IgD-negative memory B cell (primary cell): ENCODE results near the gene LTBP1. TPM values are rescaled to one million over a fixed set of nuclear protein-coding genes. Genes with fewer than 3 reads are reported as not detected.

Source experiments
- H3K27ac Mint-ChIP-seq, 3 donors: one replicate each; pipeline ENCODE4 v1.8.0; 2020 to 2022; ENCODE audit warnings: mild to moderate bottlenecking in 3 of 3, mixed read lengths in 3 of 3, moderate library complexity in 1 of 3
- H3K27me3 Mint-ChIP-seq: one replicate; pipeline ENCODE4 v1.8.0; 2021; ENCODE audit warnings: mixed read lengths
- H3K36me3 Mint-ChIP-seq: one replicate; pipeline ENCODE4 v1.8.0; 2020; ENCODE audit warnings: mild to moderate bottlenecking, mixed read lengths
- H3K4me1 Mint-ChIP-seq, 3 donors: one replicate each; pipeline ENCODE4 v1.8.0; 2020 to 2022; ENCODE audit warnings: mixed read lengths in 3 of 3, mild to moderate bottlenecking in 1 of 3
- H3K4me3 Mint-ChIP-seq, 4 donors: one replicate each; pipeline ENCODE4 v1.8.0; 2020 to 2022; ENCODE audit warnings: mild to moderate bottlenecking in 4 of 4, mixed read lengths in 4 of 4, moderate library complexity in 3 of 4
- H3K9me3 Mint-ChIP-seq, 3 donors: one replicate each; pipeline ENCODE4 v1.8.0; 2020 to 2021; ENCODE audit warnings: mixed read lengths in 3 of 3, mild to moderate bottlenecking in 1 of 3
- polyA plus RNA-seq: library from polyadenylated mRNA; unstranded; fragments of 300-500 nt; fragmentation: Illumina TruSeq; gene quantifications from one replicate; pipeline ENCODE4 v1.2.3, GENCODE V29; 2021

The LTBP1 gene
- polyA plus RNA-seq, 1 donor from 2014 or later, result not detected

DNA sequence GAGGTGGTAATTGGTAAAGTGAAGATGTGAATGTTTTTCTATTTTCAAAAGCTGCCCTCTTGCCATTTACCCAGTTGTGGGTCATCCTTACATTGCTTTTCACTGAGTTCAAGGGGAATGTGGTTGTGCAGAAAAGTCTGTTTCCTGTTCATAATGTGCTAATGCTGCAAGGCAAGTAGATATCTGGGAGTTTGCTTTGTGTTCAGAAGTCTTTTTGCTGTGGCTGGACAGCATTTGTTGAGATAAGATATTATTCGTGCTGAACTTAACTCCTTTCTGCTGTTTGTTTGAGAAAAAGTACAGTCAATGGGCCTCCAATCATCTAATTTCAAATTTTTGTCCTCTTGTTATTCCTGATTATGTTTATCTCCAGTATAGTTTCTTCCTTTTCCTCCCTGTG, 263.2 kb downstream of the LTBP1 start:
- H3K4me1 Mint-ChIP-seq, result peaks cover 4 to 14% (median 5%) of the 10 kb centered on the region in 3 donors
- no peaks in the 10 kb centered on the region for H3K9me3 Mint-ChIP-seq
- peaks cover 27% of the 10 kb centered on the region for H3K27me3 Mint-ChIP-seq
- no peaks in the 10 kb centered on the region for H3K36me3 Mint-ChIP-seq
- no peak overlapping the region for H3K4me3 Mint-ChIP-seq
- no peak overlapping the region for H3K27ac Mint-ChIP-seq

DNA sequence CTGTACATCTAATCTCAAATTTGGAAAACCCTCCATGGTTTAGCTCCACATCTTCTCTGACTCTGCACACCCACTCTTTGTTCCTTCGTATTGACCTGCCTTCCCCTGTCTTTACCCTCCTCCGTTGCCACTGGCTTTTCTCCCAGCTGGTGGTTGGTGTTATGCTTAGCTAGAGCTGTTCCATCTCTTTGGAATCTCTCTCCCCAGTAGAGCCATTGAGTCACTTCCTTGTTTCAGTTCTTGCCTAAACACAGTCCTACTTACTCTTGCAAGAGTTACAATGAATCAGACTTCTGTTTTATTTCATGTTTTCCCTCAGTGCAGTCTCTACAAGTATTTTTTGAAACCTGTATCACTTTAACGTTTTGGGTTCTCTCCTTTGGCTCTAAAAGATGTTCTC, 263.9 kb downstream of the LTBP1 start:
- Mint-ChIP-seq H3K27me3 (peaks cover 25% of the 10 kb centered on the region), H3K4me1 (peaks cover 3 to 13% (median 4%) of the 10 kb centered on the region in 3 donors), H3K27ac (no peak overlapping the region), H3K9me3 (no peaks in the 10 kb centered on the region), H3K4me3 (no peak overlapping the region), H3K36me3 (no peaks in the 10 kb centered on the region)

DNA sequence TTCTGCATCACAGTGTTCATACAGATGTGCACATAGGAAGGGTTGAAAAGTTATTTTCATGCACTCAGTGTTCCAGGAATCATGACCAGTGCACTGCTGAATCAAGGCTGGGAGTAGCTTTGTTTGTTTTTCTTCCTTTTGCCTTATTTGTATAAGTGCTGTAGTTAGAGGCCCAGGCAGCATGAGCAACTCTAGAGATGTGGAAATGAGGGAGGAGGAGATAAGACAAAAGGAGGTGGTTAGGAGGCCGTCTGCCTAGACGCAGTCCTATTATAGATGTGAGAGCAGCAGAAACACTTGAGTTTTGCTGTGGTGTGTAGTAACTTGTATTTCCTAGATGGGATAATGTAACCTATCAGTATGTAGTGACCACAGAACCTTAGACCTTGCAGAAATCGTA, 265.4 kb downstream of the LTBP1 start:
- peak overlapping the region in 1 of 4 donors; percentile 49 for H3K4me3 Mint-ChIP-seq
- H3K9me3 Mint-ChIP-seq, result peaks cover 0 to 2% (median 0%) of the 10 kb centered on the region in 3 donors
- peaks cover 0 to 8% (median 2%) of the 10 kb centered on the region in 3 donors for H3K4me1 Mint-ChIP-seq
- H3K27ac Mint-ChIP-seq, result no peak overlapping the region
- H3K27me3 Mint-ChIP-seq, result peaks cover 23% of the 10 kb centered on the region
- no peaks in the 10 kb centered on the region for H3K36me3 Mint-ChIP-seq

- Mint-ChIP-seq H3K36me3 (no peaks in the 10 kb centered on the region), H3K27me3 (peaks cover 22% of the 10 kb centered on the region), H3K9me3 (peaks cover 0 to 2% (median 0%) of the 10 kb centered on the region in 3 donors), H3K4me1 (peaks cover 0 to 8% (median 2%) of the 10 kb centered on the region in 3 donors), H3K27ac (no peak overlapping the region), H3K4me3 (no peak overlapping the region)
These were observed 266.5 kb downstream of the LTBP1 start for GRCh38 chr2:33213244-33213643.

GRCh38 chr2:33213648-33214047, 266.9 kb downstream of the LTBP1 start:
- H3K4me1 Mint-ChIP-seq, result peaks cover 0 to 7% (median 2%) of the 10 kb centered on the region in 3 donors
- peaks cover 0 to 2% (median 0%) of the 10 kb centered on the region in 3 donors for H3K9me3 Mint-ChIP-seq
- H3K36me3 Mint-ChIP-seq, result no peaks in the 10 kb centered on the region
- no peak overlapping the region for H3K27ac Mint-ChIP-seq
- peaks cover 18% of the 10 kb centered on the region for H3K27me3 Mint-ChIP-seq
- no peak overlapping the region for H3K4me3 Mint-ChIP-seq

DNA sequence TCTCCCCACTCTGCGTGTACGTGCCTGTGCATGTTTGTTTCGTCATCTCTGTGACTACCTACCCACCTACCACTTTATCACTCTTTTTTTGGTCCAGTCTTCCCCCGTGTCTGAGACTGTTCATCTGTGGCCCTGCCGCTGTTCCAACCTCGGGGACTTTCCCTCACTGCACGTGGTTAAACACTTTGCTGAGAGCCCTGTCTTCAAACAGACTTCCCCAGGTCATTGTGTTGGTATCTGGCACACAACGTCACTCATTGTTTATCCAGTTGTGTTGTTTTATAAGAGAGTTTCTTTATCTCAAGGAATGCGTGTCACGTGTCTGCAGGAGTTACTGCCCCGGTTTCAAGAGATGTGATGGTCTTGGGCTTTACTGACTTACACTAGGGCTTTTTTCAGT, 267.7 kb downstream of the LTBP1 start:
- Mint-ChIP-seq H3K4me3 (peak overlapping the region in 1 of 4 donors; percentile 72), H3K36me3 (no peaks in the 10 kb centered on the region), H3K9me3 (peaks cover 0 to 2% (median 0%) of the 10 kb centered on the region in 3 donors), H3K27me3 (peaks cover 17% of the 10 kb centered on the region), H3K27ac (no peak overlapping the region), H3K4me1 (peaks cover 0 to 7% (median 2%) of the 10 kb centered on the region in 3 donors)

- no peaks in the 10 kb centered on the region for H3K36me3 Mint-ChIP-seq
- H3K27me3 Mint-ChIP-seq, result peaks cover 17% of the 10 kb centered on the region
- no peak overlapping the region for H3K27ac Mint-ChIP-seq
- H3K9me3 Mint-ChIP-seq, result peaks cover 0 to 2% (median 0%) of the 10 kb centered on the region in 3 donors
- H3K4me3 Mint-ChIP-seq, result peak overlapping the region in 1 of 4 donors; percentile 72
- peaks cover 0 to 7% (median 3%) of the 10 kb centered on the region in 3 donors for H3K4me1 Mint-ChIP-seq
These were observed 268.1 kb downstream of the LTBP1 start for GRCh38 chr2:33214857-33215256.

- H3K9me3 Mint-ChIP-seq, result peaks cover 0 to 2% (median 0%) of the 10 kb centered on the region in 3 donors
- H3K27ac Mint-ChIP-seq, result no peak overlapping the region
- no peak overlapping the region for H3K4me3 Mint-ChIP-seq
- H3K27me3 Mint-ChIP-seq, result peaks cover 17% of the 10 kb centered on the region
- H3K36me3 Mint-ChIP-seq, result no peaks in the 10 kb centered on the region
- peaks cover 0 to 7% (median 3%) of the 10 kb centered on the region in 3 donors for H3K4me1 Mint-ChIP-seq
These were observed 268.5 kb downstream of the LTBP1 start for GRCh38 chr2:33215299-33215698.

GRCh38 chr2:33215983-33216382, 269.2 kb downstream of the LTBP1 start:
- Mint-ChIP-seq H3K4me1 (peaks cover 0 to 7% (median 3%) of the 10 kb centered on the region in 3 donors), H3K4me3 (no peak overlapping the region)

DNA sequence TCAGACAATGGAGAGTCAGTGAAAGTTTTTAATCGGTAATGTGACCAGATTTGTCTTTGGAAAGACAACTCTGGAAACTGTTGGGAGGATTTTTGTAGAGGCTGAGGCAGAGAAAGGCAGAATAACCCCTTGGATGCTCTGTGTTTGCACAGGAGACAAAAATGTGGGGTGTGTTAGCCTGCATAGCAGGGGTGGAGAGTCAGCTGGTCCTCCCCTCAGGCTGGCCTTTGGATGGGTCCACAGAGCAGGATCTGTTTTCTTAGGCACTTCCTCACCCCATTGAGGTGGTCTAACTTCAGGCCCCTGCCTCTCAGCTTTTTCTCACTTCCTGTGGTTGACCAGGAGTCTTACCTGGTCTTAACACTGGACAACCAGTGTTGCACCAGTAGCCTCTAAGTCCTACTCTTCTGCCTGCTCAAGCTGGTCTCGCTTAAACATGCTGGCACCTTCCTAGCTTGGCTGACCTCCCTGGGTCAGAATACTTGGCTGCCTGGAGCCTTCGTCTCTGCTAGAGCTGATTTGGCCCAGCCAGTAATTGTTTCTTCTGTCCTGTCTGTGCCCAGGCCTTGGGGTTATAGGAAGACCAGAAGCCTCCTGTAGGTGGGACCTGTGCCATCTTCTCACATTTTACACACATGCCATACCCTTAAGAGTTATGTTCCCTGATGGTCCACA, 269.9 kb downstream of the LTBP1 start:
- Mint-ChIP-seq H3K27me3 (peaks cover 15% of the 10 kb centered on the region), H3K27ac (no peak overlapping the region), H3K9me3 (peaks cover 0 to 2% (median 0%) of the 10 kb centered on the region in 3 donors), H3K36me3 (no peaks in the 10 kb centered on the region), H3K4me1 (peaks cover 0 to 7% (median 3%) of the 10 kb centered on the region in 3 donors), H3K4me3 (no peak overlapping the region)

More at GRCh38 chr2:33215983-33216382, 269.2 kb downstream of the LTBP1 start:
- Mint-ChIP-seq H3K9me3 (peaks cover 0 to 2% (median 0%) of the 10 kb centered on the region in 3 donors), H3K36me3 (no peaks in the 10 kb centered on the region), H3K27me3 (peaks cover 15% of the 10 kb centered on the region), H3K27ac (no peak overlapping the region)

- peaks cover 0 to 2% (median 0%) of the 10 kb centered on the region in 3 donors for H3K9me3 Mint-ChIP-seq
- peaks cover 0 to 7% (median 3%) of the 10 kb centered on the region in 3 donors for H3K4me1 Mint-ChIP-seq
- no peak overlapping the region for H3K27ac Mint-ChIP-seq
- H3K27me3 Mint-ChIP-seq, result peaks cover 13% of the 10 kb centered on the region
- no peaks in the 10 kb centered on the region for H3K36me3 Mint-ChIP-seq
- H3K4me3 Mint-ChIP-seq, result no peak overlapping the region
These were observed 270.7 kb downstream of the LTBP1 start for GRCh38 chr2:33217406-33217805.

GRCh38 chr2:33219114-33219513, 272.4 kb downstream of the LTBP1 start:
- Mint-ChIP-seq H3K4me3 (no peak overlapping the region), H3K9me3 (peaks cover 0 to 2% (median 0%) of the 10 kb centered on the region in 3 donors), H3K4me1 (peaks cover 0 to 7% (median 3%) of the 10 kb centered on the region in 3 donors), H3K27ac (no peak overlapping the region), H3K36me3 (no peaks in the 10 kb centered on the region), H3K27me3 (peaks cover 13% of the 10 kb centered on the region)

GRCh38 chr2:33219850-33220275, 273.1 kb downstream of the LTBP1 start:
- Mint-ChIP-seq H3K4me3 (no peak overlapping the region), H3K4me1 (peaks cover 0 to 1% (median 0%) of the 10 kb centered on the region in 3 donors), H3K27ac (no peak overlapping the region), H3K36me3 (no peaks in the 10 kb centered on the region), H3K27me3 (peaks cover 10% of the 10 kb centered on the region), H3K9me3 (peaks cover 0 to 2% (median 0%) of the 10 kb centered on the region in 3 donors)

- no peak overlapping the region for H3K4me3 Mint-ChIP-seq
- H3K4me1 Mint-ChIP-seq, result peaks cover 0 to 1% (median 0%) of the 10 kb centered on the region in 3 donors
- no peak overlapping the region for H3K27ac Mint-ChIP-seq
- peaks cover 10% of the 10 kb centered on the region for H3K27me3 Mint-ChIP-seq
- no peaks in the 10 kb centered on the region for H3K36me3 Mint-ChIP-seq
- H3K9me3 Mint-ChIP-seq, result peaks cover 0 to 2% (median 0%) of the 10 kb centered on the region in 3 donors
These were observed 273.8 kb downstream of the LTBP1 start for GRCh38 chr2:33220533-33220932.

DNA sequence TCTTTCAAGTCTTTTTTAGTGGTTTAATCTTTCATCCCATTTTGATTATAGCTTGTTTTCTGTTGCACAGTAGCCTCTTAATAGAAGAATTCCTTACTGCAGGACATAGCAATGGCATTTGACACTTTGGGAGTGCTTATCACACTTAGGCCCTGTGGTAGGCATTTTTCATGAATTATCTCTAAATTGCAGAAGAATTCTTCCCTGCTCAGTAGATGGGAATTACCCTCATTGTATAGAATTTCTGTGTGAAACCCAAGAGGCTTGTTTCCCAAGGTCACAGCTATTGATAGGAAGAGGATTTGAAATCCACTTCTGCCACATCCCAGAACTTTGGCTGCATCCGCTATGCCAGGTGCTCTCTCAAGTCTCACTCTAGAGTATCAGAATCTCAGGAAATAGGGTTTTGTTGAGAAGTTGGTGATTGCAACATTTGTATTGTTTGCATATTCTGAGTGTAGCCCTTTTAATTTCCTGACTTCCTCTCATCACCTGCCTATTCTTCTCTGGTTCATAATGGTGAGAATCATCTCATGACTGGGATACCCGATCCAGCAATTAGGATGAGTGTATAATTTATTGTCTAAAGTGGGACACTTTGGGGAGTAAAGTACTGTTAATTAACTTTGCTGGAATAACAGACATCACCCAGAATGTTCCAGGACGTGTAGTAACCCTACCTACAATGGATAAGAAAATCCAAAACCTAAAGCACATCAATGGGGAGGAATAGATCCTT, 274.5 kb downstream of the LTBP1 start:
- peaks cover 0 to 1% (median 0%) of the 10 kb centered on the region in 3 donors for H3K4me1 Mint-ChIP-seq
- no peaks in the 10 kb centered on the region for H3K9me3 Mint-ChIP-seq
- H3K27ac Mint-ChIP-seq, result no peak overlapping the region
- no peak overlapping the region for H3K4me3 Mint-ChIP-seq
- no peaks in the 10 kb centered on the region for H3K36me3 Mint-ChIP-seq
- H3K27me3 Mint-ChIP-seq, result peaks cover 9% of the 10 kb centered on the region
